ENCODE results near the gene DES.

DES gene

GRCh38 chr2:219401606-219402005 lies 16.6 kb upstream of the DES start:
- intact Hi-C loops (cut with DNase I; ENCODE audit: low total_unique reads), result loop anchor here (1.0 kb wide), 1 partner anchor 129 kb away; no protein-coding TSS in a partner anchor
- Histone ChIP-seq H3K4me1 (peaks cover 5 to 52% (median 33%) of the 10 kb centered on the region in 4 donors), H3K27me3 (no peaks in the 10 kb centered on the region), H3K36me3 (no peaks in the 10 kb centered on the region), H3K27ac (no peak overlapping the region), H3K4me3 (no peak overlapping the region), H3K9me3 (no peaks in the 10 kb centered on the region)
- DNase-seq, result no peak
- TF ChIP-seq CTCF (IDR thresholded peaks at IDR 0.05), result no peak

GRCh38 chr2:219402665-219403515 lies 15.3 kb upstream of the DES start:
- intact Hi-C loops (cut with DNase I; ENCODE audit: low total_unique reads), result loop anchor here (1.0 kb wide), 1 partner anchor 127 kb away; no protein-coding TSS in a partner anchor
- peak; percentile 93 to 94 for TF ChIP-seq CTCF (IDR thresholded peaks at IDR 0.05)
- no peaks in the 10 kb centered on the region for H3K27me3 ChIP-seq
- peaks cover 5 to 53% (median 44%) of the 10 kb centered on the region in 4 donors for H3K4me1 ChIP-seq
- no peak overlapping the region for H3K4me3 ChIP-seq
- peak; percentile 74 to 79 for DNase-seq
- H3K9me3 ChIP-seq, result no peaks in the 10 kb centered on the region
- H3K36me3 ChIP-seq, result no peaks in the 10 kb centered on the region
- peak overlapping the region; percentile 90 to 94 for H3K27ac ChIP-seq

- intact Hi-C loops (cut with DNase I; ENCODE audit: low total_unique reads), result no loop called here
- H3K9me3 ChIP-seq, result no peaks in the 10 kb centered on the region
- no peak for DNase-seq
- peaks cover 5 to 58% (median 53%) of the 10 kb centered on the region in 4 donors for H3K4me1 ChIP-seq
- peak overlapping the region; percentile 90 to 94 for H3K27ac ChIP-seq
- H3K4me3 ChIP-seq, result no peak overlapping the region
- H3K36me3 ChIP-seq, result no peaks in the 10 kb centered on the region
- H3K27me3 ChIP-seq, result no peaks in the 10 kb centered on the region
- no peak for TF ChIP-seq CTCF (IDR thresholded peaks at IDR 0.05)
These were observed 14.3 kb upstream of the DES start for GRCh38 chr2:219403861-219404260.

GRCh38 chr2:219404291-219404910 lies 13.8 kb upstream of the DES start:
- no peaks in the 10 kb centered on the region for H3K27me3 ChIP-seq
- peak overlapping the region in 1 of 2 donors; percentile 0 for H3K4me3 ChIP-seq
- H3K9me3 ChIP-seq, result no peaks in the 10 kb centered on the region
- peak; percentile 43 to 90 for DNase-seq
- intact Hi-C loops (cut with DNase I; ENCODE audit: low total_unique reads), result no loop called here
- H3K4me1 ChIP-seq, result peaks cover 5 to 62% (median 55%) of the 10 kb centered on the region in 4 donors
- H3K27ac ChIP-seq, result peak overlapping the region; percentile 90 to 94
- peak in 1 of 2 experiments; percentile 22 for TF ChIP-seq CTCF (IDR thresholded peaks at IDR 0.05)
- no peaks in the 10 kb centered on the region for H3K36me3 ChIP-seq

GRCh38 chr2:219404954-219405353 lies 13.2 kb upstream of the DES start:
- Histone ChIP-seq H3K27me3 (no peaks in the 10 kb centered on the region), H3K4me3 (peak overlapping the region in 1 of 2 donors; percentile 0), H3K36me3 (no peaks in the 10 kb centered on the region), H3K27ac (peak overlapping the region; percentile 90 to 94), H3K9me3 (no peaks in the 10 kb centered on the region), H3K4me1 (peaks cover 5 to 62% (median 55%) of the 10 kb centered on the region in 4 donors)
- no peak for TF ChIP-seq CTCF (IDR thresholded peaks at IDR 0.05)
- DNase-seq, result no peak
- intact Hi-C loops (cut with DNase I; ENCODE audit: low total_unique reads), result loop anchor here (5.0 kb wide), 1 partner anchor 37 kb away; no protein-coding TSS in a partner anchor
